Liver (tissue), 9 donors: ENCODE data around the gene GOLGA2. TPM values are rescaled to one million over a fixed set of nuclear protein-coding genes. Genes with fewer than 3 reads are reported as not detected.

Experiments used
- DNase-seq: peaks from one replicate; pipeline ENCODE4 v3.0.0-alpha.2; 2017; ENCODE audit warnings: low spot score
- H3K27ac ChIP-seq, 2 donors: one replicate each; pipeline ENCODE4 v1.7.0; 2013; ENCODE audit warnings: inconsistent platforms in 2 of 2, low read length in 2 of 2, control low read depth in 1 of 2, low read depth in 1 of 2, mild to moderate bottlenecking in 1 of 2
- H3K27me3 ChIP-seq, 4 donors: one replicate each; pipeline versions ENCODE4 v1.6.1 to v1.7.0; 2013; ENCODE audit warnings: low read length in 3 of 4, inconsistent platforms in 1 of 4, mild to moderate bottlenecking in 1 of 4, moderate library complexity in 1 of 4; ENCODE audit not compliant: control insufficient read depth in 4 of 4, insufficient read depth in 4 of 4
- H3K36me3 ChIP-seq, 4 donors: one replicate each; pipeline versions ENCODE4 v1.6.1 to v1.7.0; 2013; ENCODE audit warnings: low read length in 3 of 4, mild to moderate bottlenecking in 3 of 4, low read depth in 1 of 4, moderate library complexity in 1 of 4; ENCODE audit not compliant: control insufficient read depth in 4 of 4, insufficient read depth in 3 of 4
- H3K4me1 ChIP-seq, 4 donors: one replicate each; pipeline versions ENCODE4 v1.6.1 to v1.7.0; 2013; ENCODE audit warnings: low read length in 3 of 4, mild to moderate bottlenecking in 3 of 4, moderate library complexity in 1 of 4; ENCODE audit not compliant: control insufficient read depth in 4 of 4, insufficient read depth in 4 of 4
- H3K4me3 ChIP-seq, 3 donors: one replicate each; pipeline versions ENCODE4 v1.6.1 to v1.7.0; 2013; ENCODE audit warnings: low read length in 3 of 3, control low read depth in 1 of 3, low read depth in 1 of 3, mild to moderate bottlenecking in 1 of 3
- H3K9ac ChIP-seq, 2 donors: one replicate each; pipeline ENCODE4 v1.7.0; 2013; ENCODE audit warnings: low read length in 2 of 2, mild to moderate bottlenecking in 2 of 2, moderate library complexity in 2 of 2, control low read depth in 1 of 2, low read depth in 1 of 2
- H3K9me3 ChIP-seq, 4 donors: one replicate each; pipeline versions ENCODE4 v1.6.1 to v1.7.0; 2013; ENCODE audit warnings: low read length in 3 of 4; ENCODE audit not compliant: control insufficient read depth in 4 of 4
- EGR1 ChIP-seq, 2 donors: IDR thresholded peaks; 2 replicates each; pipeline ENCODE4 v1.6.1; 2016 to 2018; ENCODE audit warnings: antibody characterized with exemption in 2 of 2, low read depth in 2 of 2
- FOXA1 ChIP-seq: IDR thresholded peaks from 2 replicates; pipeline ENCODE4 v1.6.1; 2016; ENCODE audit warnings: antibody characterized with exemption
- FOXA2 ChIP-seq: IDR thresholded peaks from 2 replicates; pipeline ENCODE4 v1.6.1; 2016; ENCODE audit warnings: antibody characterized with exemption
- GABPA ChIP-seq, 2 donors: IDR thresholded peaks in 1 of 2; conservative IDR thresholded peaks in 1 of 2; 2 replicates each; pipeline ENCODE4 v1.6.1; 2016; ENCODE audit warnings: antibody characterized with exemption in 2 of 2, mild to moderate bottlenecking in 1 of 2, moderate library complexity in 1 of 2
- HNF4A ChIP-seq, 2 donors: conservative IDR thresholded peaks; 2 replicates each; pipeline ENCODE4 v1.6.1; 2016; ENCODE audit warnings: antibody characterized with exemption in 2 of 2, mild to moderate bottlenecking in 2 of 2
- HNF4G ChIP-seq: IDR thresholded peaks from 2 replicates; pipeline ENCODE4 v1.6.1; 2016; ENCODE audit warnings: antibody characterized with exemption
- JUND ChIP-seq, 2 donors: IDR thresholded peaks; 2 replicates each; pipeline ENCODE4 v1.6.1; 2016; ENCODE audit warnings: antibody characterized with exemption in 2 of 2
- NR2F2 ChIP-seq: IDR thresholded peaks from 2 replicates; pipeline ENCODE4 v1.6.1; 2016; ENCODE audit warnings: antibody characterized with exemption
- RAD21 ChIP-seq, 2 donors: IDR thresholded peaks; 2 replicates each; pipeline ENCODE4 v1.6.1; 2016; ENCODE audit warnings: antibody characterized with exemption in 2 of 2, mild to moderate bottlenecking in 2 of 2
- RXRA ChIP-seq, 2 donors: IDR thresholded peaks; 2 replicates each; pipeline ENCODE4 v1.6.1; 2017 to 2018; ENCODE audit warnings: antibody characterized with exemption in 2 of 2, mild to moderate bottlenecking in 1 of 2
- SP1 ChIP-seq: IDR thresholded peaks from 2 replicates; pipeline ENCODE4 v1.6.1; 2018; ENCODE audit warnings: antibody characterized with exemption, mild to moderate bottlenecking
- TAF1 ChIP-seq: conservative IDR thresholded peaks from 2 replicates; pipeline ENCODE4 v1.6.1; 2016; ENCODE audit warnings: antibody characterized with exemption, mild to moderate bottlenecking
- YY1 ChIP-seq: IDR thresholded peaks from 2 replicates; pipeline ENCODE4 v1.6.1; 2016; ENCODE audit warnings: antibody characterized with exemption, mild to moderate bottlenecking
- WGBS: extraction: QIAGEN DNeasy Blood & Tissue Kit; methylation state at CpG from one replicate; pipeline ENCODE4 v1.1.7; 2013; 5-methylcytosine and 5-hydroxymethylcytosine counted together
- polyA plus RNA-seq, 2 donors: library from polyadenylated mRNA; stranded (reverse) in 1 of 2; unstranded in 1 of 2; fragments of 200-250 nt in 1 of 2; fragments of >200 nt in 1 of 2; fragmentation: Nextera tagmentation in 1 of 2; extraction: Ambion mirVana in 1 of 2; gene quantifications; one replicate each; pipeline versions ENCODE4 v1.2.1 to v1.2.3, GENCODE V29; 2013 to 2015
- total RNA-seq, 2 donors: library from RNA; depleted of rRNA; stranded (reverse); fragments of >200 nt; gene quantifications; one replicate each; pipeline ENCODE4 v1.2.3, GENCODE V29; 2014
- TF ChIP-seq, protein P1 (sequence below): IDR thresholded peaks from 2 replicates; pipeline ENCODE4 v1.6.1; 2016; ENCODE audit warnings: antibody characterized with exemption
- TF ChIP-seq, protein P2 (sequence below): IDR thresholded peaks from 2 replicates; pipeline ENCODE4 v1.6.1; 2016; ENCODE audit warnings: antibody characterized with exemption
- TF ChIP-seq, protein P3 (sequence below): fragments of 150-350 bp; IDR thresholded peaks from 2 replicates; pipeline ENCODE4 v1.5.1; 2017; ENCODE audit warnings: improper control_type of control experiment, low read depth, low read length; ENCODE audit not compliant: missing input control
- TF ChIP-seq, protein P4 (sequence below): IDR thresholded peaks from 2 replicates; pipeline ENCODE4 v1.6.1; 2016; ENCODE audit warnings: antibody characterized with exemption
- TF ChIP-seq, protein P5 (sequence below): IDR thresholded peaks from 2 replicates; pipeline ENCODE4 v1.6.1; 2016; ENCODE audit warnings: antibody characterized with exemption, mild to moderate bottlenecking
- donor health status: healthy.
- donor health status: healthy.
- donor health status: healthy.
- donor health status: healthy.
- donor health status: healthy.

GOLGA2 gene
- total and polyA plus RNA-seq, 4 donors, result 14.4 to 45.7 (median 27.9) TPM

DNA sequence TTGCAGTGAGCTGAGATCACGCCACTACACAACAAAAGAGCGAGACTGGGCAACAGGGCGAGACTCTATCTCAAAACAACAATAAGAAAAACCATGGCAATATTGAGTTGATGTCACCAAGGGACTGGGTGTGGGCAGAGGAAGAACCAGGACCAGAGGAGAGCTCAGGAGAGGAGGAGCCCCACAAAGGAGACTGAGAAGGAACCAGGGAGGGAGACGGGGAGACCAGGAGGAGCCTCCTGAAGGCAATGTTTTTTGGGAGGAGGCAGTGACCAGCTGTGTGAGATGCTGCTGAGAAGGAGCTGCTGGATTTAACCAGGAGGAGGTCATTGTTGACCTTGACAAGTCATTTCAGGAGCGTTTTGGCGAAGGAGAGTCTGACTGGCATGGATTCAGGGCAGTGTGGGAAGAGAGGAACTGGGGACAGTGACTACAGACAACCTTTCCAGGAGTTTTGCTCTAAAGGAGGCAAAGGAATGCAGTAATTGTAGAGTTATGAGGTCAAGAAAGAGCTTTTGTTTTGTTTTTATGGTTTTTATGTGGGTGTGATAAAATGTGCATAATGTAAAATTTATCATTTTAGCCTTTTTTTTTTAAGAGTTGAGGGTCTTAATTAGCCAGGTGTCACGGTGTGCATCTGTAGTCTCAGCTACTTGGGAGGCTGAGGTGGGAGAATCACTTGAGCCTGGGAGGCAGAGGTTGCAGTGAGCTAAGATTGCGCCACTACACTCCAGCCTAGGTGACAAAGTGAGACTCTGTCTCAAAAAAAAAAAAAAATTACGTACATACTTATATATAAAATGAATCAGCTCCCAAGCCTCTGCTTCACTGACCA is 28.5 kb upstream of the GOLGA2 start:
- H3K36me3 ChIP-seq, result peaks cover 3 to 6% (median 4%) of the 10 kb centered on the region in 4 donors
- no peak for DNase-seq
- no peaks in the 10 kb centered on the region for H3K27me3 ChIP-seq
- no peak overlapping the region for H3K9ac ChIP-seq
- no peak overlapping the region for H3K4me3 ChIP-seq
- WGBS, result 89% methylated on average over 9 of the region's 9 CpGs
- no peaks in the 10 kb centered on the region for H3K4me1 ChIP-seq
- no peaks in the 10 kb centered on the region for H3K9me3 ChIP-seq
- TF ChIP-seq HNF4A (conservative IDR thresholded peaks at IDR 0.05) (no peak), RAD21 (IDR thresholded peaks at IDR 0.05) (no peak), NR2F2 (no peak), EGR1 (IDR thresholded peaks at IDR 0.05; ENCODE audit: low read depth in 2 of 2) (no peak), TAF1 (no peak), SP1 (no peak), FOXA2 (no peak), JUND (IDR thresholded peaks at IDR 0.05) (no peak), RXRA (IDR thresholded peaks at IDR 0.05) (no peak), FOXA1 (no peak), GABPA (IDR thresholded peaks at IDR 0.05 in 1 of 2, conservative IDR thresholded peaks at IDR 0.05 in 1 of 2) (no peak), YY1 (no peak), HNF4G (no peak)
- TF ChIP-seq, protein P1, sequence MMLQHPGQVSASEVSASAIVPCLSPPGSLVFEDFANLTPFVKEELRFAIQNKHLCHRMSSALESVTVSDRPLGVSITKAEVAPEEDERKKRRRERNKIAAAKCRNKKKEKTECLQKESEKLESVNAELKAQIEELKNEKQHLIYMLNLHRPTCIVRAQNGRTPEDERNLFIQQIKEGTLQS, result no peak
- TF ChIP-seq, protein P2, sequence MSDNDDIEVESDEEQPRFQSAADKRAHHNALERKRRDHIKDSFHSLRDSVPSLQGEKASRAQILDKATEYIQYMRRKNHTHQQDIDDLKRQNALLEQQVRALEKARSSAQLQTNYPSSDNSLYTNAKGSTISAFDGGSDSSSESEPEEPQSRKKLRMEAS, result no peak
- TF ChIP-seq, protein P3, sequence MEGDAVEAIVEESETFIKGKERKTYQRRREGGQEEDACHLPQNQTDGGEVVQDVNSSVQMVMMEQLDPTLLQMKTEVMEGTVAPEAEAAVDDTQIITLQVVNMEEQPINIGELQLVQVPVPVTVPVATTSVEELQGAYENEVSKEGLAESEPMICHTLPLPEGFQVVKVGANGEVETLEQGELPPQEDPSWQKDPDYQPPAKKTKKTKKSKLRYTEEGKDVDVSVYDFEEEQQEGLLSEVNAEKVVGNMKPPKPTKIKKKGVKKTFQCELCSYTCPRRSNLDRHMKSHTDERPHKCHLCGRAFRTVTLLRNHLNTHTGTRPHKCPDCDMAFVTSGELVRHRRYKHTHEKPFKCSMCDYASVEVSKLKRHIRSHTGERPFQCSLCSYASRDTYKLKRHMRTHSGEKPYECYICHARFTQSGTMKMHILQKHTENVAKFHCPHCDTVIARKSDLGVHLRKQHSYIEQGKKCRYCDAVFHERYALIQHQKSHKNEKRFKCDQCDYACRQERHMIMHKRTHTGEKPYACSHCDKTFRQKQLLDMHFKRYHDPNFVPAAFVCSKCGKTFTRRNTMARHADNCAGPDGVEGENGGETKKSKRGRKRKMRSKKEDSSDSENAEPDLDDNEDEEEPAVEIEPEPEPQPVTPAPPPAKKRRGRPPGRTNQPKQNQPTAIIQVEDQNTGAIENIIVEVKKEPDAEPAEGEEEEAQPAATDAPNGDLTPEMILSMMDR, result no peak
- TF ChIP-seq, protein P4, sequence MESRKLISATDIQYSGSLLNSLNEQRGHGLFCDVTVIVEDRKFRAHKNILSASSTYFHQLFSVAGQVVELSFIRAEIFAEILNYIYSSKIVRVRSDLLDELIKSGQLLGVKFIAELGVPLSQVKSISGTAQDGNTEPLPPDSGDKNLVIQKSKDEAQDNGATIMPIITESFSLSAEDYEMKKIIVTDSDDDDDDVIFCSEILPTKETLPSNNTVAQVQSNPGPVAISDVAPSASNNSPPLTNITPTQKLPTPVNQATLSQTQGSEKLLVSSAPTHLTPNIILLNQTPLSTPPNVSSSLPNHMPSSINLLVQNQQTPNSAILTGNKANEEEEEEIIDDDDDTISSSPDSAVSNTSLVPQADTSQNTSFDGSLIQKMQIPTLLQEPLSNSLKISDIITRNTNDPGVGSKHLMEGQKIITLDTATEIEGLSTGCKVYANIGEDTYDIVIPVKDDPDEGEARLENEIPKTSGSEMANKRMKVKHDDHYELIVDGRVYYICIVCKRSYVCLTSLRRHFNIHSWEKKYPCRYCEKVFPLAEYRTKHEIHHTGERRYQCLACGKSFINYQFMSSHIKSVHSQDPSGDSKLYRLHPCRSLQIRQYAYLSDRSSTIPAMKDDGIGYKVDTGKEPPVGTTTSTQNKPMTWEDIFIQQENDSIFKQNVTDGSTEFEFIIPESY, result no peak
- H3K27ac ChIP-seq, result no peak overlapping the region

DNA sequence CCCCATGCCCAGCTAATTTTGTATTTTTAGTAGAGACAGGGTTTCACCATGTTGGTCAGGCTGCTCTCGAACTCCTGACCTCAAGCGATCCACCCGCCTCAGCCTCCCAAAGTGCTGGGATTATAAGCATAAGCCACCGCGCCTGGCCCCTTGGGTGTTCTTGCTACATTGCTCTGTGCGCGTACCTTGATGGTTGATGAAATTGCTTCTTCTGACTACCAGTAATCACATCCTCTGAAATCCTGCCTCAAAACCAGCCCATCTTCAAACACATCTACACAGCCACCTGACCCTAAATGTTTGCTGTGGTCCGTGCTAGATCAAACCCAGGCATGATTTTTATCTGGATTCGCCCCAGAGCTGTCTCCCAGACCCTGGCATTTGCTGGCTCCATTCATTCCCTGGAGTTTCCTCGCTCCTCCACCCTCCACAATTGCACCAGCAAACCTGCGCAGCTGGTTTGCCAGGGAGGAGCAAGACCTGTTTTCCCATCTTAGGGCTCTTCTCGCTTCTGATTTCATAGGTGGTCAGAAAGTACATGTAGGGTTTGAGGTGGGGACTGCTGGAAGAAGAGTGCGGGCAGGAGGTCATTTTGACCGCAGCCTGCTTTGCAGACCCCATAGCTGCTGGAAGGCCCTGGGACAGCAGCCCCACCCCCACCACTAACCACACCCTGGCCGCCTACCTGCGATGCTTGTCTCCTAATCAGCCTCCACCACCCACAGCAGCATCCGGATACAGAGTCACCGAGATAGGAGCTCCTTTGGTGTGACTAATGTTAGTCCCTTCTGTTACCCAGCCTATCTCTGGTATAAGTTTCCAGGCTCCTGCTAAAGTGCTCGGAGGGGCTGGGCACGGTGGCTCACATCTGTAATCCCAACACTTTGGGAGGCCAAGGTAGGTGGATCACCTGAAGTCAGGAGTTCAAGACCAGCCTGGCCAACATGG is 23.0 kb upstream of the GOLGA2 start:
- DNase-seq, result no peak
- Histone ChIP-seq H3K9me3 (no peaks in the 10 kb centered on the region), H3K9ac (no peak overlapping the region), H3K36me3 (no peaks in the 10 kb centered on the region), H3K4me3 (no peak overlapping the region), H3K27ac (no peak overlapping the region), H3K27me3 (no peaks in the 10 kb centered on the region), H3K4me1 (peaks cover 2 to 16% (median 13%) of the 10 kb centered on the region in 4 donors)
- 89% methylated on average over 20 of the region's 20 CpGs for WGBS
- TF ChIP-seq RXRA (IDR thresholded peaks at IDR 0.05) (no peak), YY1 (no peak), SP1 (no peak), TAF1 (no peak), JUND (IDR thresholded peaks at IDR 0.05) (no peak), EGR1 (IDR thresholded peaks at IDR 0.05; ENCODE audit: low read depth in 2 of 2) (no peak), GABPA (IDR thresholded peaks at IDR 0.05 in 1 of 2, conservative IDR thresholded peaks at IDR 0.05 in 1 of 2) (no peak), HNF4A (conservative IDR thresholded peaks at IDR 0.05) (no peak), FOXA1 (no peak), FOXA2 (no peak), RAD21 (IDR thresholded peaks at IDR 0.05) (no peak)
- TF ChIP-seq, protein P1, result no peak
- TF ChIP-seq, protein P5, sequence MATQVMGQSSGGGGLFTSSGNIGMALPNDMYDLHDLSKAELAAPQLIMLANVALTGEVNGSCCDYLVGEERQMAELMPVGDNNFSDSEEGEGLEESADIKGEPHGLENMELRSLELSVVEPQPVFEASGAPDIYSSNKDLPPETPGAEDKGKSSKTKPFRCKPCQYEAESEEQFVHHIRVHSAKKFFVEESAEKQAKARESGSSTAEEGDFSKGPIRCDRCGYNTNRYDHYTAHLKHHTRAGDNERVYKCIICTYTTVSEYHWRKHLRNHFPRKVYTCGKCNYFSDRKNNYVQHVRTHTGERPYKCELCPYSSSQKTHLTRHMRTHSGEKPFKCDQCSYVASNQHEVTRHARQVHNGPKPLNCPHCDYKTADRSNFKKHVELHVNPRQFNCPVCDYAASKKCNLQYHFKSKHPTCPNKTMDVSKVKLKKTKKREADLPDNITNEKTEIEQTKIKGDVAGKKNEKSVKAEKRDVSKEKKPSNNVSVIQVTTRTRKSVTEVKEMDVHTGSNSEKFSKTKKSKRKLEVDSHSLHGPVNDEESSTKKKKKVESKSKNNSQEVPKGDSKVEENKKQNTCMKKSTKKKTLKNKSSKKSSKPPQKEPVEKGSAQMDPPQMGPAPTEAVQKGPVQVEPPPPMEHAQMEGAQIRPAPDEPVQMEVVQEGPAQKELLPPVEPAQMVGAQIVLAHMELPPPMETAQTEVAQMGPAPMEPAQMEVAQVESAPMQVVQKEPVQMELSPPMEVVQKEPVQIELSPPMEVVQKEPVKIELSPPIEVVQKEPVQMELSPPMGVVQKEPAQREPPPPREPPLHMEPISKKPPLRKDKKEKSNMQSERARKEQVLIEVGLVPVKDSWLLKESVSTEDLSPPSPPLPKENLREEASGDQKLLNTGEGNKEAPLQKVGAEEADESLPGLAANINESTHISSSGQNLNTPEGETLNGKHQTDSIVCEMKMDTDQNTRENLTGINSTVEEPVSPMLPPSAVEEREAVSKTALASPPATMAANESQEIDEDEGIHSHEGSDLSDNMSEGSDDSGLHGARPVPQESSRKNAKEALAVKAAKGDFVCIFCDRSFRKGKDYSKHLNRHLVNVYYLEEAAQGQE, result no peak
- TF ChIP-seq, protein P4, result no peak
